Cardiac muscle cell (in vitro differentiated cells and primary cell): ENCODE measurements around the gene LRRC57. TPM values are rescaled to one million over a fixed set of nuclear protein-coding genes. Genes with fewer than 3 reads are reported as not detected.
"Not testable (repeated sequence)": the region's sequence is repeated elsewhere in the genome, so short reads cannot be mapped to it uniquely, and the experiment has no call there.

Experiments
- DNase-seq, 2 donors: peaks; one replicate each; pipeline versions ENCODE4 v3.0.0 to v3.0.0-alpha.2; 2010 to 2017; ENCODE audit warnings: low read depth in 1 of 2, low spot score in 1 of 2
- H3K27ac ChIP-seq: fragments of 200-600 bp; sonication (generic); 2 replicates; pipeline ENCODE4 v1.5.1; 2016
- H3K27me3 ChIP-seq: fragments of 200-600 bp; sonication (generic); 2 replicates; pipeline ENCODE4 v1.6.0; 2016; ENCODE audit warnings: control low read depth
- H3K36me3 ChIP-seq: fragments of 200-600 bp; sonication (generic); 2 replicates; pipeline ENCODE4 v1.5.1; 2016; ENCODE audit warnings: control low read depth
- H3K4me1 ChIP-seq: fragments of 200-600 bp; sonication (generic); 2 replicates; pipeline ENCODE4 v1.8.1; 2017; ENCODE audit warnings: low read depth, mild to moderate bottlenecking, mixed run types
- H3K4me3 ChIP-seq: fragments of 200-600 bp; sonication (generic); 2 replicates; pipeline ENCODE4 v1.5.1; 2016; ENCODE audit warnings: mild to moderate bottlenecking
- H3K9me3 ChIP-seq: fragments of 200-600 bp; sonication (generic); 2 replicates; pipeline ENCODE4 v1.5.1; 2017; ENCODE audit warnings: low read depth, mild to moderate bottlenecking, control low read depth
- polyA plus RNA-seq: library from polyadenylated mRNA; unstranded; fragments of >200 nt; fragmentation: Nextera tagmentation; extraction: Ambion mirVana; gene quantifications from 2 replicates; pipeline ENCODE4 v1.2.1, GENCODE V29; 2016
- total RNA-seq: library from RNA; depleted of rRNA; stranded (reverse); fragments of >200 nt; gene quantifications from 2 replicates; pipeline ENCODE4 v1.2.3, GENCODE V29; 2016
- TF ChIP-seq, protein P1 (sequence below): IDR thresholded peaks from 2 replicates; pipeline ENCODE4 v1.5.1; 2012; ENCODE audit warnings: low read depth, mild to moderate bottlenecking, low read length

The LRRC57 gene
- total and polyA plus RNA-seq, 2 experiments from 2014 or later: 7.5 to 10.7 TPM

GRCh38 chr15:42558739-42559138, 10.1 kb upstream of the LRRC57 start:
- TF ChIP-seq, protein P1, sequence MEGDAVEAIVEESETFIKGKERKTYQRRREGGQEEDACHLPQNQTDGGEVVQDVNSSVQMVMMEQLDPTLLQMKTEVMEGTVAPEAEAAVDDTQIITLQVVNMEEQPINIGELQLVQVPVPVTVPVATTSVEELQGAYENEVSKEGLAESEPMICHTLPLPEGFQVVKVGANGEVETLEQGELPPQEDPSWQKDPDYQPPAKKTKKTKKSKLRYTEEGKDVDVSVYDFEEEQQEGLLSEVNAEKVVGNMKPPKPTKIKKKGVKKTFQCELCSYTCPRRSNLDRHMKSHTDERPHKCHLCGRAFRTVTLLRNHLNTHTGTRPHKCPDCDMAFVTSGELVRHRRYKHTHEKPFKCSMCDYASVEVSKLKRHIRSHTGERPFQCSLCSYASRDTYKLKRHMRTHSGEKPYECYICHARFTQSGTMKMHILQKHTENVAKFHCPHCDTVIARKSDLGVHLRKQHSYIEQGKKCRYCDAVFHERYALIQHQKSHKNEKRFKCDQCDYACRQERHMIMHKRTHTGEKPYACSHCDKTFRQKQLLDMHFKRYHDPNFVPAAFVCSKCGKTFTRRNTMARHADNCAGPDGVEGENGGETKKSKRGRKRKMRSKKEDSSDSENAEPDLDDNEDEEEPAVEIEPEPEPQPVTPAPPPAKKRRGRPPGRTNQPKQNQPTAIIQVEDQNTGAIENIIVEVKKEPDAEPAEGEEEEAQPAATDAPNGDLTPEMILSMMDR: no peak
- no peaks in the 10 kb centered on the region for H3K9me3 ChIP-seq
- H3K4me3 ChIP-seq: no peak overlapping the region
- no peaks in the 10 kb centered on the region for H3K27me3 ChIP-seq
- H3K36me3 ChIP-seq: peaks cover 14% of the 10 kb centered on the region
- no peaks in the 10 kb centered on the region for H3K4me1 ChIP-seq
- DNase-seq: no peak
- H3K27ac ChIP-seq: no peak overlapping the region

DNA sequence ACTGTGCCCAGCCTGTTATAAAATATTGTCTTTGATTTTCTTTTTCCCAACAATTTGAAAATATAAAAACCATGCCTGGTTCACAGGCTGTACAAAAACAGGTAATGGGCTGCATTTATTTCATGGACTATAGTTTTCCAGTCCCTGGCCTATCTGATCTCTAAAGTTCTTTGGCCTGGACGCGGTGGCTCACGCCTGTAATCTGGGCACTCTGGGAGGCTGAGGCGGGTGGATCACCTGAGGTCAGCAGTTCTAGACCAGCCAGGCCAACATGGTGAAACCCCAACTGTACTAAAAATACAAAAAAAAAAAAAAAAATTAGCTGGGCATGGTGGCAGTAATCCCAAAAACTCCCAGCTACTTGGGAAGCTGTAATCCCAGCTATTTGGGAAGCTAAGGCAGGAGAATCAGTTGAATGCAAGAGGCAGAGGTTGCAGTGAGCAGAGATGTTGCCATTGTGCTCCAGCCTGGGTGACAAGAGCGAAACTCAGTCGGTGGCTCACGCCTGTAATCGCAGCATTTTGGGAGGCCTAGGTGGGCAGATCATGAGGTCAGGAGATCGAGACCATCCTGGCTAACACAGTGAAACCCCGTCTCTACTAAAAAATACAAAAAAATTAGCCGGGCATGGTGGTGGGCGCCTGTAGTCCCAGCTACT, 8.1 kb upstream of the LRRC57 start:
- not testable (repeated sequence) for H3K9me3 ChIP-seq, H3K4me3 ChIP-seq, H3K36me3 ChIP-seq, DNase-seq, H3K4me1 ChIP-seq, H3K27me3 ChIP-seq, H3K27ac ChIP-seq

DNA sequence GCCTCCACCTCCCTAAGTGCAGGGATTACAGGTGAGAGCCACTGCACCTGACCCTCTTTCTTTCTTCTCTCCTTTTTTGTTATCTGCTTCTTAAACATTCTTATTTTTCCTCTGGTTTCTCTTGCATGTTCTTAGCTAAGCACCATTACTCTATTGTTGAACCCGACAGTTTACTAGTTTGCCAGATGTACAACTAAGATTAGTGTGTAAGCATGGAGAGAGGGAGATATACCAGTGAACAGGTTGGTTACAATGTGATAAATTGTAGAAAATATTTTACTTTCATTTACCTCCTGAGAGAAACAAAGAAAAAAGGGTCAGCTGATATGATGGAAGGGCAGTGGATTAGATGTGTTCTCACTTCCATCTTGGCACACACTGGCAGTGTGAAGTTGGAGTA, 5.0 kb upstream of the LRRC57 start:
- H3K36me3 ChIP-seq: no peaks in the 10 kb centered on the region

GRCh38 chr15:42549741-42550392, 1.3 kb upstream of the LRRC57 start:
- peak in 1 of 2 donors; percentile 7 for DNase-seq
- H3K9me3 ChIP-seq: no peaks in the 10 kb centered on the region

More for the DNA sequence above, 5.0 kb upstream of the LRRC57 start:
- Histone ChIP-seq H3K9me3 (no peaks in the 10 kb centered on the region), H3K27me3 (no peaks in the 10 kb centered on the region), H3K27ac (no peak overlapping the region), H3K4me1 (no peaks in the 10 kb centered on the region), H3K4me3 (no peak overlapping the region)
- no peak for DNase-seq
- TF ChIP-seq, protein P1: no peak

GRCh38 chr15:42549032-42549491, 469 bp upstream of the LRRC57 start:
- TF ChIP-seq, protein P1: no peak
- peaks cover 5% of the 10 kb centered on the region for H3K36me3 ChIP-seq
- peak; percentile 30 to 32 for DNase-seq
- no peaks in the 10 kb centered on the region for H3K9me3 ChIP-seq
- H3K4me3 ChIP-seq: peak overlapping the region; percentile 89
- no peaks in the 10 kb centered on the region for H3K27me3 ChIP-seq
- peaks cover 3% of the 10 kb centered on the region for H3K4me1 ChIP-seq
- H3K27ac ChIP-seq: peak overlapping the region; percentile 68

More at GRCh38 chr15:42549741-42550392, 1.3 kb upstream of the LRRC57 start:
- Histone ChIP-seq H3K4me3 (peak overlapping the region; percentile 89), H3K27me3 (no peaks in the 10 kb centered on the region), H3K4me1 (peaks cover 3% of the 10 kb centered on the region), H3K27ac (no peak overlapping the region), H3K36me3 (peaks cover under 1% of the 10 kb centered on the region)
- TF ChIP-seq, protein P1: no peak

- Histone ChIP-seq H3K4me1 (peaks cover 3% of the 10 kb centered on the region), H3K9me3 (no peaks in the 10 kb centered on the region), H3K36me3 (peaks cover 14% of the 10 kb centered on the region), H3K4me3 (peak overlapping the region; percentile 89), H3K27ac (peak overlapping the region; percentile 68), H3K27me3 (no peaks in the 10 kb centered on the region)
- TF ChIP-seq, protein P1: no peak
- peak in 1 of 2 donors; percentile 44 for DNase-seq
Observed at GRCh38 chr15:42547918-42548248, 710 bp downstream of the LRRC57 start.
